ENCODE results near the gene DNAI1.

Gene DNAI1

DNA sequence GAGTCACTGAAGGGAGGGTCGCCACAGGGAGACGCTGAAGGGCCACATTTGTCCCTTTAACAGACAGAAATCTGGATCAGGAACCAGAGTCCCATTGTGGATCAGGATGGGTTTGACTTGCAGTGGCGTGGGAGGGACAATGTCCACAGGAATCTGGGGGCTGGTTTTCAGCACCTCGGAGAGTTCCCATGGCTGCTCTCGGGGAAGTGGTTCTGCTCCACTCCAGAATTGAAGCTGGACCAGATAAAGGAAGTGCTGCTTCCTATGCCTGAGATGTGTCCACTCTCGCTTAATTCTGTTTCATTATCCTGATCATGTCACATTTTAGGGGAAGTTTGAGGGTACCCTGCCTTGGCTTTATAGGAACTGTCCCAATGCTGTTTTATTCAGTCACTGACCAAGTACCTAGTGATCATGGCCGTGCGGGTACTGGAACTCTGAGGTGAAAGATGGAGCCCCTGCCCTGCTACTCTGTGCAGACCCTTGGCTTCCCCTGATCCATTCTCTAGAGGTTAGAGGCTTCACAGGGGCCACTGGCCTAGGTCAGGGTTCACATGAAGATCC lies 35.4 kb downstream of the DNAI1 start:
- peak; percentile 35 for DNase-seq

DNA sequence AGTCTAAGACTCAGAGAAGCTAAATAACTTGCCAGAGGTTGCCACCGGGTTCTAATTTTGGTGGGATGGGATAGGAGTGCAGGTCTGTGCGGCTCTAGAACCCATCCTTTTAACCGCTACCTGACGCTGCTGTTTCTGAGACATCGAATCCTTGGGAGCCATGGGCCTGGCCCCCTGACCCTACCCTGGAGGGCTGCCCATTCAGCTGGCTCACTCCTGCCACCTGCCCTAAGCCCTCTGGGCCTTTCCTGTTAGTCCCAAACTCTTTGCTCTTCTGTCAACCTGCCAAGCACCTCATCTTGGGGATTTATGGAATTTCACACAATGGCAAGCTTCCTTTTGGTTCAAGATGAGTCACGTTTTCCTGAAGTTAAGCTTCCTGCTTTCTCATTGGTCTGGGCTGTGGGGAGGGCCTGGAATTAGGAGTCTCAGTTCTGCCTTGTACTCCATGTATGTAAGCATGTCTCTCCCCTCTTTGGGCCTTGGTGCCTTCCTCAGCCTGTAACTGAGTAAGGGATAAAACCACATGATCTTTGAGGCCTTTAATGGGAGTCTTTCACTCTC lies 37.6 kb downstream of the DNAI1 start:
- no peak for DNase-seq

DNA sequence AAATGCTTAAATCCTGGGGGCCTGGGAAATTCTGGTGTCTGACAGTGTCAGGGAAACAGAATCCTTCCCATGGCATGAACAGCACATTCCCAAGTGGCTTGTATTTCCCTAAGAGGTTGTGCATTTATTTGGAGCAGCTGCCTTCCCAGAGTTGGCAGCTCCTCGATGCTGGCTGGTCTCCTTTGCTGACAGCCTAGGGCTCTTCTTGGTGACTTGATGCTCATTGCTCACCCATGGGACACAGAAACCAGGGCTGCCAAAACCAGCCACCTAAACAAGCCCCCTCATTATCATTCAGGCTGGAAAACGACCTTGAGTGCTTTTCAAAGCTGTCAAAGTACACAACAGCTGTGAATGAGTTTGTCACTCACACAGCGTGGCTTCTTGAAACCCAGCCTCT lies 39.9 kb downstream of the DNAI1 start:
- DNase-seq: no peak

DNA sequence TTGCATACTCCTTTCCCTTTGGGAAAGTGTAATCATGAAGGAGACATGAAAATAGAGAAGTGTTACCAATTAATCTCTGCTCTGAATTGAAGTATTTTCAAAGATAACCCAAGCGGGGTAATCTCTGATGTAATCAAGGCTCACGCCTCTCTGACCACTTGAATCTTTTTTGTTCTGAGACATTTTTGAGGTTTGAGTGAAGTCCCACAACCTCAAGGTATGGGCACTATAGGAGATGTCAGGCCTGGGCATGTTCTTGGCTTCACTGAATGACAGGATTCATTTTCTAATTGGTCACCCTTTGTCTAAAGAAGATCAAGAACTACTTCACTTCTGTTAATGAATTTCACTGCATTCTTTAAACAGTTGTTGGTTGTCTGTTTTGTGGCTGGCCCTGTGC lies 40.5 kb downstream of the DNAI1 start:
- no peak for DNase-seq

DNA sequence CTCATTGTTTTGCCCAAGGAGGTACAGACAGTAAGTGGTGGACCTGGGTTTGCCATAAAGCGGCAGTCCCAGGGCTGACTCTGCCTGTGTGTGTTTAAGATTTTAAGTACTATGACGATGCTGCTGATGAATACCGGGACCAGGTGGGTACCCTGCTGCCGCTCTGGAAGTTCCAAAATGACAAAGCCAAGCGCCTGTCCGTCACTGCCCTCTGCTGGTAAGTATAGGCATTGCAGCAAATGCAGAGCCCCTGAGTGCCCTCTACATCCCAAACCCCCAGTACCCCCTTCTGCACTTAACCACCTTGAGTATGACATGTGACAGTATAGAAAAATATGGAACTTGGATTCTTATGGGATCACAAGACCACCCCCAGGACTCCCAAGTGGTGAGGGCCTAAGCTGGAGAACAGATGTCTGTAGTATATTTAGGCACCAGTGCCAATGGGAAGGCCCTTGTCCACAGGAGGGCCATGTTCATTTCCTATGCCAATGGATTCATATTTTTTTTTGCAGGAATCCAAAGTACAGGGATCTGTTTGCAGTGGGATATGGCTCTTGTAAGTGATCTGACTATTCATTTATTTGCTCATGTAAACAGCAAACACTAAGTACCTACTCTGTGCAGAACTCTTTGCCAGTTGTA lies 42.1 kb downstream of the DNAI1 start:
- DNase-seq: peak; percentile 75

DNA sequence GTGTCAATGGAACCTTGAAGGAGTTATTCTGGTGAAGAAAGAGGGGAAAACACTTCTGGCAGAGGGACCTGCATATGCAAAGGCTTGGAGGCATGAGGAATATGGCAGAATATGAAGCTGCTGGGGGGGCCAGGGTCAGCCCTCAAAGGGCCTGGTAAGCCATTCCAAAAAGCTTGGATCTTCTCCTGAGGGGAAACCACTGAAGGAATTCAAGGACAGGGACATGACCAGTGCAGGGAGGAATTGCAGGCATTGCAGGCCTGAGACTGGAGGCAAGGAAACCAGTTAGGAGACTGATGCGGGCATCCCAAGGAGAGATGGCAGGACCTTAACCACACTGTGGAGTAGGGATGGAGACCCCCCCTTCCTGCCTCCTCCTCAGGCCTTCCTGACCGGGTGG lies 42.8 kb downstream of the DNAI1 start:
- DNase-seq: no peak

DNA sequence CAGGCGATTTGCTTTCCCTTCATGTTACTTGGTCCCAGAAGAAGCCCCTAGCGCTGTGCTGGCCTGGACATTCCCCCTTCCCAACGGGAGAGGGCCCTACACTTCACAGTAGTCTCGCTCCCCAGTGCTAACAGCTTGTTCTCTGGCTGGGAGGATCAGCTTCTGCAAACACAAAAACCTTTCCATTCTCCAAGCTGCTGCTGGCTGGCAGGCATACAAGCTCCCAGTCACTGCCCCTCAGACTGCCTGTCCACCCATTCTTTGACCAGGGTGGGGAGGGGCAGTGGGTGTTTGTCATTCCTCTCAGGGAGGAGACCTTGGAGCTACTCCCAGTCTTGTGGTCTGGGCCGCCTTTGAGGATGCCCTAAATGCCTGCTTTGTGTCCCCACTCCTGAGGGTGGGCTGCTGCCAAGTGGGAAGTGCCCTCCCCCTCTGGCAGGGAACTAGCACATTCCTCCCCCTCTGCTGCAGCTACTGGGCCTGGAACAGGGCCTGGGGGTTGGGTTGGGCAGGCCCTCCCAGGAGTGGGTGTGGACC lies 43.4 kb downstream of the DNAI1 start:
- no peak for DNase-seq

DNA sequence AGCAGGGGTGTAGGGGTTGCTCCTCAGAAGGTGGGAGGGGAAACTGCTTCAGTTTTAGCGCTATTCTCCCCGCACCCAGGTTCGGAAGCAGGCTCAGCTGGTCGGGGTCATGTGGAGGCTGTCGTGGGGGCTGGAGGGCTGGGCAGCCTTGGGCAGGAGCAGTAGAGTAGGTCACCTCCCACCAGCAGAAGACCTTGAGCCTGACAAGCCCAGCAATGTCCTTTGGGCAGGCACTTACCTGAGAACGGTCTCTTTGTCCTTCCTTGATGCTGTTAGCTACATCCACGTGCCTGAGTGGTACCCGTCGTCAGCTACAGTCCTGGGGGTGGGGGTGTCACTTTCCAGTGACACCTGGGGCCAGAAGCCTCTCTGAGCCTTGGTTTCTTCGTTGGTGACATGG lies 43.9 kb downstream of the DNAI1 start:
- no peak for DNase-seq

DNA sequence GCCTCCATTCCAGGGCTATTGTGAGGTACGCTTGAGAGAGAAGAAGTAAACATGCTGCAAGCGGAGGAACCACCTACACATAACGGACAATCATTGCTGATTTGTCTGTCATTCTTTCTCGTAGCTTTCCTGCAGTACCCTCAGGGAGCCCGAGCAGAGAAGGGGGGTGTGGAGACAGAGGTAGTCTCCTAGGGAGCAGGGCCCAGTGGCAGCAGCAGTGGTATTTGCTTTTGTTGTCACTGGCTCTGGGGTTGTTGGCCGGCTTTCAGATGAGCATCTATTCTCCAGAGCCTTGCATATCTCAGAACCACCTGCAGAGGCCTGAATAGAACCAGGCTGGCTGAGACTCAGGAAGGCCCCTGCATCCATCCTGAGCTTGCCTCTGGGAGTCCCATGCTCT lies 44.3 kb downstream of the DNAI1 start:
- DNase-seq: no peak

DNA sequence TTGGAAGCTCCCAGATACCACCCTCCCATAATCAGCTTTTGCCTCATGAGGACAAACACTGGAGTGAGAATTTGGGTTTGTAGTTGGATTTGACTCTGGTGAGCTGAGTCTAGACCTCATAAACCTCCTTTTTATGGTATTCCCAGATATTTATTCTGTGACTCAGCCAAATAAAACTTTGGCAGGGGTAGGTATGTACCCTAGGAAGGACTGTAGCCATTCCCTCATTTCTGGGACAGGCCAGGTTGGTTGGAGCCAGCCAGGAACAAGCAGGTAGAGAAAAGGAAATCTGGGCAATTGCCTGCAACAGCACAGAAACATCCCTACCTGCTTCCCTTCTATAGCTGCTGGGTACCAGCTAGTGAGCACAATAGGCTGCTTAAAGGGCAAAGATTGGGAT lies 44.8 kb downstream of the DNAI1 start:
- no peak for DNase-seq

DNA sequence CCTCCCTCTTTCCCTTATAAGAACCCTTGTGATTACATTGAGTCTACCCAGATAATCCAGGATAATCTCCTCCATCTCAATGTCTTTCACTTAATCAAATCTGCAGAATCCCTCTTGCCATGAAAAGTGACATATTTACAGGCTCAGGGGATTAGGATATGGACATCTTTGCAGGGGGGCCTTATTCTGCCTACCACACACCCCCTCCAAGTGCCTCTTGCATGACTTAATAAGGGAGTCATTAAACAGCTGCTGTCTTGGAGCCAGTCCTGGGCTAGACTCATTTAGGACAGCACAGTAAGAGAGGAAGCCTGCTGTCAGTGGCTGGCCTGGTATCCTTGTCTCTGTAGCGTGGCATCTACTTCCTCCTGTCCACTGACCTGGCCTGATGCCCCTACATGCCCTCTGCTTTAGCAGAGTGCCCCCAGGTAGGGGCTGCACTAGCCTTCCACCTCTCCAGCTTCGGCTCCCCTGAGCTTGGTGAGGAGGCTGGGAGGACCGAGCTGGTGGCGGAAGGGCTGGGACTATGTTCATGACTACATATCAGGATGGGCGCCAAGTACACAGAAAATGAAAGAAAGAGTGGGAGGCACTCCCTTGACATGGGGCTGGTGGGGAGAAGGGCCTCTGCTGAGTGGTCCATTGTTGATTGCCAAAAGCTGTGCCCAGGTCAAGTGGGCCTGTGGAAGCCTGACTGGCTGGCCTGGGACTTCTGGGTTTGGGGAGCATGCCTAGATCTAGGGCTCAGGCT lies 46.9 kb downstream of the DNAI1 start:
- no peak for DNase-seq

DNA sequence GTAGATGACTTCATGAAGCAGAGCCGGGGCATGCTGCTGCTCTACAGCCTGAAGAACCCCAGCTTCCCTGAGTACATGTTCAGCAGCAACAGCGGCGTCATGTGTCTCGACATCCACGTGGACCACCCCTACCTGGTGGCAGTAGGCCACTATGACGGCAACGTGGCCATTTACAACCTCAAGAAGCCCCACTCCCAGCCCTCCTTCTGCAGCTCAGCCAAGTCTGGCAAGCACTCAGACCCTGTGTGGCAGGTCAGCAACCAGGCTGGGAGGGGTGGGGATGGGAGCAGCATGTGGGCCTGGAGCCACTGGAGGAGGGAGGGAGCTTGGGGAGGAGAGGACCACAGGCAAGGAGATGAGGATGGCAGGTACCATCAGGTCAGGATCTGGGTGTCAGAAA lies 48.0 kb downstream of the DNAI1 start:
- DNase-seq: no peak

DNA sequence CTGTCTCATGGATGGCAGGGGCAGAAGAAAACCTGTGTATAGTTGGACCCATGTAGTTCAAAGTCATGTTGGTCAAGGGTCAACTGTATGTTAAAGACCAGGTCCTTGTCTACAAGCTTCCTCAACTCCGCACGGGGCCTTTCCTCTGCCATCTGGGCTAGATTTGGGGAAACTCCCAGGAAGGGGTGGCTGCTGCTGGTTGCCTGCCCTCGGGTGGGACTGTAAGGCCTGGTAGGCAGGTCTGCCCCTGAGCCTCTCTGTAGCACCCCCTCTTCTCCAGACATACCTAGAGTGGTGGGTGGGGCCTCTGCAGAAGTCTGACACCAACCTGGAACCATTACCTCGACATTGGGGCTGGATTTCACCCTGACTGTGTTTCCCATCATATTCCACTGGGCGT lies 49.0 kb downstream of the DNAI1 start:
- no peak for DNase-seq

DNA sequence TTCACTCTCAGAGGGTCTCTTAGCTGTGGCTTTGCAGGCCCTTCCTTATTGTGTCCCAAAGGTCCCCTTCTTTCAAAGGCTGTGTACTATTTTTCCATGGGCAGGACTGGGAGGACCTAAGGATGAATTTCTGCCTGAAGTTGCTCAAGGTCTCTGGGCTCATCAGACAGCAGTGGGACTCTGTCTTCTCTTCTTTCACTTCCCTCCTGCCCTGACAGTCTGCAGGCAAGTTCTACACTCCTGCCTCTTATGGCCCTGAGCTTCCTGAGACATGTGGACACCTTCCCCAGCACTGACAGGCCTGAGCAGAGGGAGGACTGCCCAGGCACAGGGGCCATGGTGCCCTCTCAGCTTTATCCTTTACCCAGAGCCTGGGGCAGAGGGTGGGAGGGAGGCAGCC lies 49.4 kb downstream of the DNAI1 start:
- DNase-seq: no peak

DNA sequence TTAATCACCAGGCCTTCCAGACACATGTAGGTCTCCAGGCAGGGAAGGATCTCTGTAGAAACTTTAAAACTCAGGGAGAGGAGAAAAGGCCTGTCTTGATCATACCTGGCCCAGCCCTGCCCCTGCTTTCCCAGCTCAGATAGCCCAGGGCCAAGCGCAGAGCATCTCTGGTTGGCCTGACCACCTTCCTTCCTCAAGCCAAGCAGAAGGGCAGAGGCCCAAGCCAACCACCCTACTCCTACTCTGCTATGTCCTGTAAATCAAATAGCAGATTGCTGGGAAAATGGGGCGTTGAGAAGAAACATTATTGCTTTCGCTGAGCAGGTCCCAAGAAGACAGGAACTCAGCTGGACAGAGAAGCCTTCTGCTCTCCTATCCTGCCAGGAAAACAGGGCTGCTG lies 49.9 kb downstream of the DNAI1 start:
- no peak for DNase-seq

DNA sequence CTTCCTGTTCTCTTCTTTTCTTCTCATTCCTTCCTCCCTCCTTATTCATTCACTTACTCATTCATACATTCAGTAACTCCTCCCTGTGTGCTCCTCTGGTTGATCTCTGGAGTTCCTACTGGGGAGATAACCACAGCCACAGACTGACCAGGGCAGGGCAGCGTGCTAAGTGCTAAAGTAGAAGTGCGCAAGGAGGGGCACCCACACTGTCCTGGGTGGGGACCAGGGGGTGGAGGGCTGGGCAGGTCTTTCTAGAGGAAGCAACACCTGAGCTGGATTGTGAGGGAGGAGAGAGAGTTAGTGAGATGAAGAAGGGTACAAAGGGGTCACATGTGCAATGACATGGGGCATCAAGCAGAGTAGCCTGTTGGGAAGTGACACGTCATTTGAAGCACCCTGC lies 50.3 kb downstream of the DNAI1 start:
- no peak for DNase-seq

DNA sequence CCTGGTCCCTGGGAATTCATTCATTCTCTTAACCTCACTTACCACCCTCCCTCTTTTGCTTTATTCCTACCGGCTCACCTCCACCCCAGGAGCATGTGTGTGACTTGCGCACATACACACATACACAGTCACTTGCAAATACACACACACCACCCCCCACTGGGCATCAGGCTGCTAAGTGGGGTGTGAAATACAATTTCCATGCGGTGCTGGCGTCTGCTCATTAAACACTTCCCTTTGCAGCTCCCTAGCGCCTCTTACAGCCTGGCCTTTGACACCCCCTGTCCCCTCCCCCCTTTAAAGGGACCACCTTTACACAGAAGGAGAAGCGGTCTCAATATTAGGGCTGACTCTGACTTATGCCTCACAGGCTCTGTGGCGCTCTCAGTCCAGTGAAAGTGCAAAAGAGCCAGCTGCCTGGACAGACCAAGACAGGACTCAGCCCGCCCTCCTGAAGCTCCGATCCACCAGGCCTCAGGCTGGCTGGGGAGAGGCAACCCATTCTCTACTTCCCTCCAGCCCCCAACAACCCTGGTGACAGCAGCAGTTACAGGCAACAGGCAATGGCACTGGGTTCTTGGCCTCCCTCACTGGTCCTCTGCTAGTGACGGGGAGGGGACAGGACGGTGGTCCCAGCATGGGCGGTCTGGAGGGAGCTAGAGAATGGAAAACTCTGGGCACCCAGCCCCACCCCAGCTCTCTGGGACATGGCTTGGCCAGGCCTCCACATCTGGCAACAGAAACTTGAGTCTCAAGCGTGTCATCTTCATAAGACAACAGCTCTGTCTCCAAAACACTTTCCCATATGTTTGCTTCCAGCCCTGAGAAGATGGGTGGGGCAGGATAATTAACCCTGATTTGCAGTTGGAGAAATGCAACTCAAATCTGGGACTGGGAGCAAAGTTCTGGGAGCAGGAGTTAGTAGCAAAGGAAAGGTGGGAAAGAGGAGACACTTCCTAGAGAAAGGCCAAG lies 52.2 kb downstream of the DNAI1 start:
- no peak for DNase-seq

DNA sequence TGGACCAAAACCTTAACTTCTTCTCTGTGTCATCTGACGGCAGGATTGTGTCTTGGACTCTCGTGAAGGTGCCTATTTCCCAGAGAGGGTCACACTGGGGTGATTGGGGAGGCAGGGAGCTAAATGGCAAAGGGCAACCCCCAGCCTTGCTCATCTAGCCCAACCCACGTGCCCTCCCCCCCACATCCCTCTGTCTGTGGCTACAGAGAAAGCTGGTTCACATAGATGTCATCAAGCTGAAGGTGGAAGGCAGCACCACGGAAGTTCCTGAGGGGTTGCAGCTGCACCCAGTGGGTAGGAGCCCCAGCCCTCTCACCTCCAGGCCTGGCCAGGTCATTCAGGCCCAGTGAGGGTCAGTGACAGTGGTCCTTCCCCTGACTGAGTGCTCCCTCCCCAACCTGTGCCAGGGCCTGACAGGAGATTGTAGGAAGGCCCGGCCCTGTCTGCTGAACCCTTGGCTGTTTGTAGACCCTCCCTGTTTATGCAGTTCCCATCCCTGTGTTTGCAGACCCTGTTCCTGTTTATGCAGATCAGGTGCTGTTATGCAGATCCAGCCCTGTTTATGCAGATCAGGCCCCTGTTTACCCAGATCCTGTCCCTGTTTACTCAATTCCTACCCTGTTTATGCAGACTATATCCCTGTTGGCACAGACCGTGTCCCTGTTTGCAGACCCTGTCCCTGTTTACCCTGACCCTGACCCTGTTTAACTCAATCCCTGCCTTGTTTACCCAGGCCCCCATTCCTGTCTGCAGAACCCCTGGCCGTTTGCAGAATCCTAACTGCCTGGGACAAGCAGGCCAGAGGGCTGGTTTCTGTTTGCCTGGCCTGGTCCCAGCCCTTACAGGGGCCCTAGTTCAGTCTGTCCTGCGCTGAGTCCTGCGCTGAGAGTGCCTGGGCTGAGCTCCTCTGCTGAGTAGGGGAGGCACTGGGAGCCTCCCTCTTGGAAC lies 53.8 kb downstream of the DNAI1 start:
- DNase-seq: no peak

DNA sequence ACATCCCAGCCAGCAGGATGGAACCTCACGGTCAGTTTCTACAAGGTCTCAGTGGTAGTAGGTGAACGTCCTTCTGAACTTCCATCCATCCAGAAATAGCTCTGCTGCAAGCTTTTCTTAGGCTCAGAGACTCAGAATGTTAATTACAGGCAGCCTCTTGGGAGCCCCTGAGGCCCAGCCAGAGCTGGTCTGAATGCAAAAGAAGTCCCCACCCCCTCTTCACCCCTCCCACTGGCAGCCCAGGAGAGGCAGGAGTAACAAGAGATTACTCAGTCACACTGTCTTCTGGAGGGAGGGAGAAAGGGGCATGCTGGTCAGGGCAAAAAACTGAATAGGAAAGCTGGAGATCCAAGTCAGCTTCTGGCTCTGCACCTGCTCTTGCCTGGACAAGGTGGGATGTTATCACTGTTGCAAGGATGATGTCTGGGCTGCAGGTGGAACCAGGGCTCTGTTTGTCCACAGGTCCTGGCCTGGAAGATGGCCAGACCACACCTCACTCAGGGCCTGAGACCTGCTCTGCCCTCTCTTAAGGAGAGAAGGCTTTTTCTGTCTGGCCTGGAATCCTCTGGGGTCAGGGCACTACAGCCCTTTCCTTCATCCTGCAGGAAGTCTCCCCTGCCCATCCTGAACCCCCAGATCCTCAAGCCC lies 55.1 kb downstream of the DNAI1 start:
- no peak for DNase-seq

DNA sequence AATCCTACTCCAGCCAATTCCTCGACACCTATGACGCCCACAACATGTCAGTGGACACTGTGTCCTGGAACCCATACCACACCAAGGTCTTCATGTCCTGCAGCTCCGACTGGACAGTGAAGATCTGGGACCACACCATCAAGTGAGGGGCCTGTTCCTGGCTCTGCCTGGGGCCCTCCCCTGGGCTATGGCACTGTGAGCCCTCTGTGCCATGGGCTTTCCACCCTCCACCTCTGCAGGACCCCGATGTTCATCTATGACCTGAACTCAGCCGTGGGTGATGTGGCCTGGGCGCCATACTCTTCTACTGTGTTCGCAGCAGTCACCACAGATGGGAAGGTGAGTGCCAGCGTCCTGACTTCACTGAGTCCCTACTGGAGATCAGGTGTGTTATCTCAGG lies 55.8 kb downstream of the DNAI1 start:
- DNase-seq: no peak

DNA sequence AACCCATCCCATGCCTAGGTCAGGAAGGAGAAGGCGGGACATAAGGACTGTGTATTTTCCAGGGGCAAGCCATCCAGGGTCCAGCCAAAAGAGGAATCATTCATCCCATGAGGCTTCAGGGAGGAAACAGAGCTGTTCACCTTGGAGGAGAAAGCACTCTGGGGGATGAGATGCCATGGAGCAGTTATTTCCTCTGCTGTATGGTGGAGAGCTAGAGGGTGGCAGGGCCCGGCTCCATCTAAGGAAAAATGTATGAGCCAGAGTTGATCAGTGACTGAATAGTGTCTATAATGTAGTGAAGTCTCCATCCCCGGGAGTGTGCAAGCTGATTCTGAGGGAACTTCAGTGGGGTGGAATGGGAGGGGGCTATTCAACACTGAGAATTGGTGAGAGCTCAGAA lies 56.2 kb downstream of the DNAI1 start:
- DNase-seq: no peak

Measured in activated T-cell treated with anti-CD3 and anti-CD28 coated beads, Interleukin-2, amount 50 U/mL, for 1 hour (primary cell).